PFSK-1 (cell line): ENCODE measurements around the gene ELMO1.

ENCODE experiments used
- POLR2AphosphoS5 ChIP-seq: IDR thresholded peaks from 2 replicates; pipeline ENCODE4 v1.6.1; 2012; ENCODE audit warnings: low read depth, mild to moderate bottlenecking, control low read depth, low read length, moderate library complexity
- REST ChIP-seq, 2 experiments: IDR thresholded peaks; 2 replicates each; pipeline versions ENCODE4 v1.6.1 to v1.8.0; 2011 to 2012; ENCODE audit warnings: low read depth in 2 of 2, low read length in 2 of 2, control low read depth in 1 of 2, inconsistent platforms in 1 of 2, mild to moderate bottlenecking in 1 of 2, moderate library complexity in 1 of 2; ENCODE audit not compliant: insufficient read depth in 1 of 2

GRCh38 chr7:36969376-36969775, 479.3 kb downstream of the ELMO1 start:
- TF ChIP-seq REST (IDR thresholded peaks at IDR 0.05; ENCODE audit: insufficient read depth in 1 of 2, low read depth in 2 of 2, low read length in 2 of 2) (no peak), POLR2AphosphoS5 (no peak)
